Kidney (tissue), 14 donors: ENCODE results near the gene USP37. TPM values are rescaled to one million over a fixed set of nuclear protein-coding genes. Genes with fewer than 3 reads are reported as not detected.
A peak's percentile ranks its signal among the peaks of the same experiment; 100 is the strongest.

Source experiments
- DNase-seq, 5 donors: peaks; one replicate each; pipeline ENCODE4 v3.0.0-alpha.2; 2013 to 2020
- FAIRE-seq: peaks from 2 replicates; lab custom pipeline; 2012; peaks lifted over from hg19 to GRCh38; lab: Jason Lieb, UNC
- H3K27ac ChIP-seq, 2 donors: one replicate each; pipeline ENCODE4 v1.7.0; 2013; ENCODE audit warnings: low read depth in 2 of 2, low read length in 2 of 2, inconsistent platforms in 1 of 2
- H3K27me3 ChIP-seq: one replicate; pipeline ENCODE4 v1.7.1; 2013; ENCODE audit warnings: low read length, inconsistent platforms; ENCODE audit not compliant: control insufficient read depth, insufficient read depth
- H3K36me3 ChIP-seq, 3 donors: one replicate each; pipeline versions ENCODE4 v1.7.0 to v1.7.1; 2013; ENCODE audit warnings: low read length in 3 of 3, control low read depth in 1 of 3, inconsistent platforms in 1 of 3; ENCODE audit not compliant: insufficient read depth in 3 of 3, control insufficient read depth in 2 of 3
- H3K4me1 ChIP-seq, 3 donors: one replicate each; pipeline versions ENCODE4 v1.7.0 to v1.7.1; 2013; ENCODE audit warnings: low read length in 3 of 3, inconsistent platforms in 1 of 3, low read depth in 1 of 3; ENCODE audit not compliant: control insufficient read depth in 2 of 3, insufficient read depth in 2 of 3
- H3K4me3 ChIP-seq, 3 donors: one replicate each; pipeline versions ENCODE4 v1.7.0 to v1.8.1; 2013; ENCODE audit warnings: low read length in 3 of 3, control low read depth in 1 of 3, inconsistent platforms in 1 of 3
- H3K9ac ChIP-seq, 3 donors: one replicate each; pipeline versions ENCODE4 v1.7.0 to v1.7.1; 2013; ENCODE audit warnings: low read length in 3 of 3, control low read depth in 1 of 3, inconsistent platforms in 1 of 3
- H3K9me3 ChIP-seq, 3 donors: one replicate each; pipeline versions ENCODE4 v1.7.0 to v1.7.1; 2013; ENCODE audit warnings: low read length in 3 of 3, control low read depth in 1 of 3, inconsistent platforms in 1 of 3; ENCODE audit not compliant: control insufficient read depth in 2 of 3, insufficient read depth in 1 of 3
- CTCF ChIP-seq: IDR thresholded peaks from 3 replicates; pipeline ENCODE4 v1.5.1; 2012; ENCODE audit warnings: mild to moderate bottlenecking, moderate library complexity, borderline replicate concordance; ENCODE audit not compliant: insufficient read depth; ENCODE audit errors: extremely low read depth
- intact Hi-C: fragments of 100-400 bp; cut with DNase I; formaldehyde crosslinking; loops from one replicate; pipeline ENCODE4 v1.11.1; 2022
- polyA plus RNA-seq: library from polyadenylated mRNA; stranded (reverse); fragments of 350-450 nt; fragmentation: Illumina TruSeq; extraction: RNeasy Lipid Tissue Mini Kit (QIAGEN cat#74804); gene quantifications from one replicate; pipeline ENCODE4 v1.2.3, GENCODE V29; 2014; ENCODE audit warnings: low read depth, low replicate concordance; ENCODE audit not compliant: insufficient read depth
- total RNA-seq: library from RNA; stranded (reverse); fragmentation: NEBNext Ultra II Directional; extraction: Animal tissue kit (Norgen Biotek cat#: 25700); gene quantifications from one replicate; pipeline ENCODE4 v1.2.1, GENCODE V29; 2021
- donor health status: control.
- donor health status: control.
- donor health status: control.
- donor health status: control.
- donor health status: control.
- donor health status: DM: yes; HTN: yes; CAD: no.
- donor health status: Normal renal cell carcinoma (clear cell type).

The USP37 gene
- total and polyA plus RNA-seq, 2 donors from 2014 or later: 1.8 to 13.5 TPM

GRCh38 chr2:218569038-218569431 lies 884 bp upstream of the USP37 start:
- Histone ChIP-seq H3K9me3 (no peaks in the 10 kb centered on the region), H3K4me1 (peaks cover 7 to 20% (median 14%) of the 10 kb centered on the region in 3 donors), H3K9ac (peak overlapping the region; percentile 75 to 94 (median 79)), H3K27ac (peak overlapping the region; percentile 95 to 97), H3K27me3 (no peaks in the 10 kb centered on the region), H3K4me3 (peak overlapping the region; percentile 79 to 92 (median 83)), H3K36me3 (peaks cover 0 to 3% (median 0%) of the 10 kb centered on the region in 3 donors)
- DNase-seq: peak in 3 of 5 donors; percentile 66 to 85 (median 79)
- FAIRE-seq: no peak
- TF ChIP-seq CTCF: no peak
- intact Hi-C loops: no loop called here

- DNase-seq: no peak
- no peak for FAIRE-seq
- intact Hi-C loops: no loop called here
These were observed 358 bp downstream of the USP37 start for GRCh38 chr2:218567797-218568189.

GRCh38 chr2:218566296-218566695 lies 1.9 kb downstream of the USP37 start:
- intact Hi-C loops: no loop called here
- Histone ChIP-seq H3K27ac (no peak overlapping the region), H3K9me3 (no peaks in the 10 kb centered on the region), H3K36me3 (no peaks in the 10 kb centered on the region), H3K4me3 (no peak overlapping the region), H3K27me3 (no peaks in the 10 kb centered on the region), H3K9ac (no peak overlapping the region), H3K4me1 (peaks cover 7 to 20% (median 14%) of the 10 kb centered on the region in 3 donors)
- no peak for FAIRE-seq
- no peak for TF ChIP-seq CTCF
- DNase-seq: no peak

More at GRCh38 chr2:218567797-218568189, 358 bp downstream of the USP37 start:
- Histone ChIP-seq H3K36me3 (peaks cover 0 to 3% (median 0%) of the 10 kb centered on the region in 3 donors), H3K9me3 (no peaks in the 10 kb centered on the region), H3K4me3 (peak overlapping the region; percentile 79 to 82 (median 80)), H3K27me3 (no peaks in the 10 kb centered on the region), H3K27ac (peak overlapping the region; percentile 93 to 95), H3K9ac (peak overlapping the region; percentile 48 to 86 (median 60)), H3K4me1 (peaks cover 7 to 20% (median 14%) of the 10 kb centered on the region in 3 donors)
- no peak for TF ChIP-seq CTCF

- no peak overlapping the region for H3K27ac ChIP-seq
- no peaks in the 10 kb centered on the region for H3K9me3 ChIP-seq
- no peak overlapping the region for H3K4me3 ChIP-seq
- no peak overlapping the region for H3K9ac ChIP-seq
- H3K27me3 ChIP-seq: no peaks in the 10 kb centered on the region
- no peak for FAIRE-seq
- DNase-seq: no peak
- no peak for TF ChIP-seq CTCF
- intact Hi-C loops: no loop called here
- H3K4me1 ChIP-seq: peaks cover 0 to 2% (median 0%) of the 10 kb centered on the region in 3 donors
- peaks cover 0 to 4% (median under 1%) of the 10 kb centered on the region in 3 donors for H3K36me3 ChIP-seq
These were observed 4.1 kb downstream of the USP37 start for GRCh38 chr2:218564056-218564455.
